Endodermal cell (in vitro differentiated cells): ENCODE measurements around the gene C19orf47. TPM values are rescaled to one million over a fixed set of nuclear protein-coding genes. Genes with fewer than 3 reads are reported as not detected.
A peak's percentile ranks its signal among the peaks of the same experiment; 100 is the strongest.

Source experiments
- DNase-seq: peaks from one replicate; pipeline ENCODE4 v3.0.0-alpha.2; 2017
- H3K27ac ChIP-seq: 2 replicates; pipeline ENCODE4 v1.5.1; 2013; ENCODE audit warnings: mild to moderate bottlenecking, low read depth, low read length, moderate library complexity
- H3K27me3 ChIP-seq: 2 replicates; pipeline ENCODE4 v1.6.1; 2013; ENCODE audit warnings: mild to moderate bottlenecking, low read length, moderate library complexity; ENCODE audit not compliant: insufficient read depth, control insufficient read depth, poor library complexity, severe bottlenecking
- H3K36me3 ChIP-seq: 2 replicates; pipeline ENCODE4 v1.7.0; 2013; ENCODE audit warnings: mild to moderate bottlenecking, low read length, moderate library complexity; ENCODE audit not compliant: control insufficient read depth, insufficient read depth
- H3K4me1 ChIP-seq: one replicate; pipeline ENCODE4 v1.7.0; 2013; ENCODE audit warnings: low read length; ENCODE audit not compliant: control insufficient read depth, insufficient read depth
- H3K4me3 ChIP-seq: 2 replicates; pipeline ENCODE4 v1.5.1; 2013; ENCODE audit warnings: mild to moderate bottlenecking, low read length, moderate library complexity
- H3K9ac ChIP-seq: 2 replicates; pipeline ENCODE4 v1.6.1; 2013; ENCODE audit warnings: mild to moderate bottlenecking, low read length, moderate library complexity; ENCODE audit not compliant: poor library complexity, severe bottlenecking; ENCODE audit errors: extremely low read depth
- H3K9me3 ChIP-seq: 2 replicates; pipeline ENCODE4 v1.6.1; 2013; ENCODE audit warnings: mild to moderate bottlenecking, low read length, moderate library complexity; ENCODE audit not compliant: control insufficient read depth
- H3K27ac Mint-ChIP-seq: 2 replicates; pipeline ENCODE4 v1.8.0; 2020; ENCODE audit warnings: mixed read lengths
- H3K27me3 Mint-ChIP-seq: 2 replicates; pipeline ENCODE4 v1.8.0; 2021; ENCODE audit warnings: mild to moderate bottlenecking, mixed read lengths; ENCODE audit not compliant: insufficient read depth
- H3K36me3 Mint-ChIP-seq: 2 replicates; pipeline ENCODE4 v1.8.0; 2020; ENCODE audit warnings: low read depth, mixed read lengths
- H3K4me1 Mint-ChIP-seq: 2 replicates; pipeline ENCODE4 v1.8.0; 2020; ENCODE audit warnings: mixed read lengths
- H3K4me3 Mint-ChIP-seq: 2 replicates; pipeline ENCODE4 v1.8.0; 2020; ENCODE audit warnings: mild to moderate bottlenecking, moderate library complexity, mixed read lengths
- H3K9me3 Mint-ChIP-seq: 2 replicates; pipeline ENCODE4 v1.8.0; 2020; ENCODE audit warnings: mild to moderate bottlenecking, mixed read lengths
- WGBS, 2 experiments: methylation state at CpG; one replicate each; pipeline versions ENCODE4 v1.1.5 to v1.1.7; 2013; ENCODE audit warnings: missing lambda C conversion rate in 2 of 2, mixed read lengths in 1 of 2; ENCODE audit not compliant: insufficient coverage in 1 of 2, insufficient read length in 1 of 2; 5-methylcytosine and 5-hydroxymethylcytosine counted together
- total RNA-seq, 2 donors: library from RNA; stranded (reverse); fragmentation: NEBNext Ultra II Directional in 1 of 2; extraction: Animal tissue kit (Norgen Biotek cat#: 25700) in 1 of 2; gene quantifications; 2 replicates in 1 of 2; 3 replicates in 1 of 2; pipeline ENCODE4 v1.2.1, GENCODE V29; 2021
- TF ChIP-seq, protein P1 (sequence below): fragments of 200-600 bp; sonication (generic); conservative IDR thresholded peaks from 2 replicates; pipeline ENCODE4 v1.5.0; 2021; ENCODE audit warnings: antibody characterized with exemption, mild to moderate bottlenecking

The C19orf47 gene
- total RNA-seq, 2 donors from 2014 or later: 15.6 to 18.1 TPM

DNA sequence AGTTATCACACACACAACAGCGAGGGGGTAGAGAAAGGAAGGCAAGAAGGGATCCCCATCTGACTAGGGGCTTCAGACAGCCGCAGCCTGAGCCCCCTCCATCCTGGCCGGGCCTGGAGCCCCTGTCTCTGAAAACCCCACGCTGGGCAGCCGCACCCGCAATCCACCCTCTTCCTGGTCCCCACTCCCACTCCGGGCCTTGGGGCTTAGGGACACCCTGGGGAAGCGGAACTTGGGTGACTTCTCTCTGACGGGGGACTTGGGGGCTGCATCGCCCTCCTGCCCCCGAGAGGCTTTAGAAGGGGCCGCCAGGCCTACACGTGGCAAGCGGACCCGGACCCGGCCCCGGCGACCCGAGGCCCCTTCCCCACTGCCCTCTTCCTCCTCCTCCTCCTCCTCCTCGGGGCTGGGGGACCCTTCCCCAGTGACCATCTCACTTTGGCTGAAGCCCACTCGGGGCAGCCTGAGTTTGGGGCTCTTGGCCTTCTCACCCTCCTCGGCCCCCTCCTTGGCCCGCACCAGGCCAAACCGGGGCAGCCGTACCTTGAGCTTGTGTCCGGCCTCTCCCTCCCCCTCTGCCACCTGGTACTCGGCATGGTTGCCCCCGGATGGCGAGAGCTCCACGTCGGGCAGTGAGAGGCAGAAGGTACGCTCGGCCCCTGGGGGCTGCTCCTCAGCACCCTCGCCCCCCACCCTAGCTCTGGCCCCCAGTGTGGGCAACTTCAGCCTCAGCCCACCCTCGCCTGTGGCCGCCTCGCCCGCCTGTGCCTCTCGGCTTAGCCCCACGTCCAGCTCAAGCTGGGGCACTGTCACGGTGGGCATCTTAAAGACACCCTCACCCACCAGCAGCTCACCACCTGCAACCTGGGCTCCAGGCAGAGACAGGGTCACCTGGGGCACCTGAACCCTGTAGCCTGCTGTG is 46.0 kb upstream of the C19orf47 start:
- H3K9ac ChIP-seq: no peak overlapping the region
- no peaks in the 10 kb centered on the region for H3K4me1 ChIP-seq
- TF ChIP-seq, protein P1, sequence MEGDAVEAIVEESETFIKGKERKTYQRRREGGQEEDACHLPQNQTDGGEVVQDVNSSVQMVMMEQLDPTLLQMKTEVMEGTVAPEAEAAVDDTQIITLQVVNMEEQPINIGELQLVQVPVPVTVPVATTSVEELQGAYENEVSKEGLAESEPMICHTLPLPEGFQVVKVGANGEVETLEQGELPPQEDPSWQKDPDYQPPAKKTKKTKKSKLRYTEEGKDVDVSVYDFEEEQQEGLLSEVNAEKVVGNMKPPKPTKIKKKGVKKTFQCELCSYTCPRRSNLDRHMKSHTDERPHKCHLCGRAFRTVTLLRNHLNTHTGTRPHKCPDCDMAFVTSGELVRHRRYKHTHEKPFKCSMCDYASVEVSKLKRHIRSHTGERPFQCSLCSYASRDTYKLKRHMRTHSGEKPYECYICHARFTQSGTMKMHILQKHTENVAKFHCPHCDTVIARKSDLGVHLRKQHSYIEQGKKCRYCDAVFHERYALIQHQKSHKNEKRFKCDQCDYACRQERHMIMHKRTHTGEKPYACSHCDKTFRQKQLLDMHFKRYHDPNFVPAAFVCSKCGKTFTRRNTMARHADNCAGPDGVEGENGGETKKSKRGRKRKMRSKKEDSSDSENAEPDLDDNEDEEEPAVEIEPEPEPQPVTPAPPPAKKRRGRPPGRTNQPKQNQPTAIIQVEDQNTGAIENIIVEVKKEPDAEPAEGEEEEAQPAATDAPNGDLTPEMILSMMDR: no peak
- peaks cover 30% of the 10 kb centered on the region for H3K27me3 Mint-ChIP-seq
- WGBS, 2 experiments: 89 to 95% methylated on average over 16 to 41 of the region's 41 CpGs
- no peak for DNase-seq
- peaks cover 4% of the 10 kb centered on the region for H3K4me1 Mint-ChIP-seq
- H3K36me3 ChIP-seq: no peaks in the 10 kb centered on the region
- H3K27ac Mint-ChIP-seq: no peak overlapping the region
- no peak overlapping the region for H3K27ac ChIP-seq
- H3K36me3 Mint-ChIP-seq: no peaks in the 10 kb centered on the region
- H3K9me3 Mint-ChIP-seq: no peaks in the 10 kb centered on the region
- H3K4me3 Mint-ChIP-seq: no peak overlapping the region
- no peaks in the 10 kb centered on the region for H3K9me3 ChIP-seq
- no peaks in the 10 kb centered on the region for H3K27me3 ChIP-seq
- H3K4me3 ChIP-seq: no peak overlapping the region

DNA sequence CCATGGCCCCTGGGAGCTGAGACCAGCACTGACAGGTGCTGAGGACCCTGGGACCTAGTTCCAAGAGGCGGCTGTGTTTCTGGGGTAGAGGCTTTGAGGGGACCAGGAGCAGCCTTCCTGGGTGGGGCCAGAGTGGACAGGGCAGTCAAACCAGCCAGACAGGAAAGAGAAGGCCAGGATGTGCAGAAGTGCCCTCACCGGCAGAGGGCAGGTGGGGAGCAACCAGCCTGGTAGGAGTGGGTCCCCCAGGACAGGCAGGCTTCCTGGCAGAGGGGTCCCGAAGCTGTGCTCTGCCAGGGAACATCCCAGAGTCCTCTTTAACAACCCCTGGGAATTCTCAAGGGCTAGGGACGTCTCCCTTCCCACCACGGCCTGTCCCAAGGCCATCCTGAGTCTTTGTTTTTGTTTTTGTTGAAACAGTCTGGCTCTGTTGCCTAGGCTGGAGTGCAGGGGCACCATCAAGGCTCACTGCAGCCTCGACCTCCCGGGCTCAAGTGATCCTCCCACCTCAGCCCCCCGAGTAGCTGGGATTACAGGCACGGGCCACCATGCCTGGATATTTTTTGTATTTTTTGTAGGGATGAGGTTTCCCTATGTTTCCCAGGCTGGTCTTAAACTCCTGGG is 44.8 kb upstream of the C19orf47 start:
- no peak overlapping the region for H3K4me3 Mint-ChIP-seq
- H3K36me3 Mint-ChIP-seq: no peaks in the 10 kb centered on the region
- no peak overlapping the region for H3K9ac ChIP-seq
- TF ChIP-seq, protein P1: peak; percentile 20
- peaks cover 4% of the 10 kb centered on the region for H3K4me1 Mint-ChIP-seq
- DNase-seq: no peak
- H3K27ac ChIP-seq: no peak overlapping the region
- H3K27ac Mint-ChIP-seq: no peak overlapping the region
- no peak overlapping the region for H3K4me3 ChIP-seq
- peaks cover 18% of the 10 kb centered on the region for H3K27me3 Mint-ChIP-seq
- H3K9me3 Mint-ChIP-seq: no peaks in the 10 kb centered on the region
- no peaks in the 10 kb centered on the region for H3K27me3 ChIP-seq
- WGBS, 2 experiments: 71 to 87% methylated on average over 4 to 9 of the region's 9 CpGs
- no peaks in the 10 kb centered on the region for H3K9me3 ChIP-seq
- H3K4me1 ChIP-seq: no peaks in the 10 kb centered on the region
- no peaks in the 10 kb centered on the region for H3K36me3 ChIP-seq

- Mint-ChIP-seq H3K4me3 (no peak overlapping the region), H3K4me1 (peaks cover 4% of the 10 kb centered on the region), H3K36me3 (no peaks in the 10 kb centered on the region), H3K27ac (no peak overlapping the region), H3K9me3 (no peaks in the 10 kb centered on the region), H3K27me3 (peaks cover 14% of the 10 kb centered on the region)
- 86% methylated on average over 4 to 8 of the region's 8 CpGs for WGBS, 2 experiments
- no peak overlapping the region for H3K4me3 ChIP-seq
- no peaks in the 10 kb centered on the region for H3K27me3 ChIP-seq
- no peak overlapping the region for H3K9ac ChIP-seq
- no peaks in the 10 kb centered on the region for H3K4me1 ChIP-seq
- no peak overlapping the region for H3K27ac ChIP-seq
- H3K36me3 ChIP-seq: no peaks in the 10 kb centered on the region
- H3K9me3 ChIP-seq: no peaks in the 10 kb centered on the region
- DNase-seq: no peak
- TF ChIP-seq, protein P1: no peak
These were observed 43.9 kb upstream of the C19orf47 start for GRCh38 chr19:40392123-40392522.
